Keratinocyte (primary cell): Measurements from ENCODE around the gene AP3B1. TPM values are rescaled to one million over a fixed set of nuclear protein-coding genes. Genes with fewer than 3 reads are reported as not detected.

Experiments
- DNase-seq: peaks from one replicate; pipeline ENCODE4 v3.0.0-alpha.2; 2011; ENCODE audit warnings: low read depth, missing footprints, low spot score
- FAIRE-seq: peaks from 2 replicates; lab custom pipeline; 2011; peaks lifted over from hg19 to GRCh38; lab: Jason Lieb, UNC
- H2AFZ ChIP-seq: 2 replicates; pipeline ENCODE4 v1.6.0; 2012; ENCODE audit warnings: low read length, control low read depth, inconsistent platforms; ENCODE audit not compliant: control insufficient read depth
- H3K27ac ChIP-seq: 2 replicates; pipeline ENCODE4 v1.5.1; 2011; ENCODE audit warnings: low read length; ENCODE audit not compliant: control insufficient read depth, insufficient read depth
- H3K27me3 ChIP-seq: 3 replicates; pipeline ENCODE4 v1.6.0; 2011; ENCODE audit warnings: low read length; ENCODE audit not compliant: control insufficient read depth, insufficient read depth; ENCODE audit errors: extremely low read depth
- H3K36me3 ChIP-seq, 2 experiments: 2 replicates in 1 of 2; 3 replicates in 1 of 2; pipeline ENCODE4 v1.5.1; 2011; ENCODE audit warnings: low read length in 2 of 2, mild to moderate bottlenecking in 1 of 2; ENCODE audit not compliant: control insufficient read depth in 2 of 2, insufficient read depth in 2 of 2; ENCODE audit errors: extremely low read depth in 1 of 2
- H3K4me1 ChIP-seq: 3 replicates; pipeline ENCODE4 v1.5.1; 2011; ENCODE audit warnings: low read length; ENCODE audit not compliant: control insufficient read depth, insufficient read depth; ENCODE audit errors: extremely low read depth
- H3K4me2 ChIP-seq: 3 replicates; pipeline ENCODE4 v1.6.0; 2011; ENCODE audit warnings: low read depth, low read length; ENCODE audit not compliant: control insufficient read depth, insufficient read depth; ENCODE audit errors: extremely low read depth
- H3K4me3 ChIP-seq, 3 experiments: fragments of 200-600 bp in 1 of 3; sonication (generic) in 1 of 3; 2 replicates in 2 of 3; 3 replicates in 1 of 3; pipeline ENCODE4 v1.5.1; 2011 to 2016; ENCODE audit warnings: low read length in 3 of 3, mild to moderate bottlenecking in 3 of 3, control low read depth in 2 of 3, inconsistent platforms in 1 of 3, low read depth in 1 of 3, mixed read lengths in 1 of 3, mixed run types in 1 of 3, moderate library complexity in 1 of 3; ENCODE audit not compliant: control insufficient read depth in 2 of 3, insufficient read depth in 2 of 3; ENCODE audit errors: extremely low read depth in 1 of 3
- H3K79me2 ChIP-seq: 2 replicates; pipeline ENCODE4 v1.6.0; 2012; ENCODE audit warnings: low read length; ENCODE audit not compliant: control insufficient read depth, insufficient read depth
- H3K9ac ChIP-seq: 3 replicates; pipeline ENCODE4 v1.6.0; 2011; ENCODE audit warnings: low read length; ENCODE audit not compliant: control insufficient read depth, insufficient read depth; ENCODE audit errors: extremely low read depth
- H3K9me1 ChIP-seq: 3 replicates; pipeline ENCODE4 v1.6.0; 2011; ENCODE audit warnings: low read length; ENCODE audit not compliant: control insufficient read depth, insufficient read depth; ENCODE audit errors: extremely low read depth
- H3K9me3 ChIP-seq: 2 replicates; pipeline ENCODE4 v1.5.1; 2012; ENCODE audit warnings: low read depth, low read length; ENCODE audit not compliant: control insufficient read depth
- H4K20me1 ChIP-seq: 3 replicates; pipeline ENCODE4 v1.6.0; 2011; ENCODE audit warnings: low read length; ENCODE audit not compliant: control insufficient read depth, insufficient read depth; ENCODE audit errors: extremely low read depth
- EZH2 ChIP-seq: IDR thresholded peaks from one replicate; pipeline ENCODE4 v1.6.1; 2012; ENCODE audit warnings: inconsistent platforms, mild to moderate bottlenecking, low read length, moderate library complexity
- dilution Hi-C: fragments of 300-500 bp; cut with MboI; formaldehyde crosslinking; loops from one replicate; pipeline ENCODE4 v1.7.0; 2020; ENCODE audit warnings: low sequenced_read_pairs; ENCODE audit not compliant: extremely low pct_ligation_motif_present
- polyA plus RNA-seq, 5 experiments: library from polyadenylated mRNA; depleted of rRNA in 3 of 5; stranded (reverse) in 3 of 5; stranded (forward) in 1 of 5; unstranded in 1 of 5; fragments of >200 nt; gene quantifications; 1 replicate in 1 of 5; 2 replicates in 3 of 5; 3 replicates in 1 of 5; pipeline versions ENCODE4 v1.2.1 to v1.2.3, GENCODE V29; 2011 to 2012; ENCODE audit warnings: missing spikeins in 2 of 5, low read depth in 1 of 5, low replicate concordance in 1 of 5
- TF ChIP-seq, protein P1 (sequence below), 3 experiments: IDR thresholded peaks in 1 of 3; conservative IDR thresholded peaks in 1 of 3; optimal IDR thresholded peaks in 1 of 3; 2 replicates in 2 of 3; 3 replicates in 1 of 3; pipeline versions ENCODE3 to v1.5.1; 2011; ENCODE audit warnings: low read length in 3 of 3, mild to moderate bottlenecking in 3 of 3, moderate library complexity in 2 of 3, control low read depth in 1 of 3, inconsistent platforms in 1 of 3; ENCODE audit not compliant: insufficient read depth in 2 of 3; ENCODE audit errors: extremely low read depth in 1 of 3

AP3B1 gene
- polyA plus RNA-seq, 1 donor (not counting 4 experiments of a cell fraction or from before 2014, with no cell fraction given): 65.1 TPM

DNA sequence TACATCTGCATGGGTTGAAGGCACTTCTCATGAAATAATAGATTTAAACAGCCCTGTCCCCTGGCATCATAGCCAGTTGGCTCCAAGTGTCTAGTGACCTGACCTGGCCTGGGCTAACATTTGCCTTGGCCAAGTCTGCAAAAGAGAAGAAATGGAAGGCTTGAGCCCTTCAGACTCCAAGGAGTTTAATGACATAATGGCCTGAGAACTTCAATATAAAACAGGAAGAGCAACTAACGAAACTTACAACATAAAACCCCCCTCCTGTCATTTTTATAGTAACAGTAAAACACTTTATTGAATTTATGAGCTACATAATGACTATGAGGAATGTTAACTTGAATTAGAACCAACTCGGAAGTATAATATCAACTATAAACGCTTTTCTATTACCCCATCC, 299.6 kb downstream of the AP3B1 start:
- Histone ChIP-seq H3K9me1 (no peaks in the 10 kb centered on the region), H3K79me2 (no peaks in the 10 kb centered on the region), H3K36me3 (peaks cover 0 to 2% of the 10 kb centered on the region in 2 experiments), H2AFZ (no peak overlapping the region), H4K20me1 (no peaks in the 10 kb centered on the region), H3K4me2 (no peak overlapping the region), H3K4me1 (no peaks in the 10 kb centered on the region), H3K4me3 (no peak overlapping the region), H3K27ac (no peak overlapping the region), H3K9ac (no peak overlapping the region), H3K9me3 (no peaks in the 10 kb centered on the region), H3K27me3 (no peaks in the 10 kb centered on the region)
- no peak for FAIRE-seq
- no peak for DNase-seq
- dilution Hi-C loops: no loop called here
- TF ChIP-seq, protein P1, sequence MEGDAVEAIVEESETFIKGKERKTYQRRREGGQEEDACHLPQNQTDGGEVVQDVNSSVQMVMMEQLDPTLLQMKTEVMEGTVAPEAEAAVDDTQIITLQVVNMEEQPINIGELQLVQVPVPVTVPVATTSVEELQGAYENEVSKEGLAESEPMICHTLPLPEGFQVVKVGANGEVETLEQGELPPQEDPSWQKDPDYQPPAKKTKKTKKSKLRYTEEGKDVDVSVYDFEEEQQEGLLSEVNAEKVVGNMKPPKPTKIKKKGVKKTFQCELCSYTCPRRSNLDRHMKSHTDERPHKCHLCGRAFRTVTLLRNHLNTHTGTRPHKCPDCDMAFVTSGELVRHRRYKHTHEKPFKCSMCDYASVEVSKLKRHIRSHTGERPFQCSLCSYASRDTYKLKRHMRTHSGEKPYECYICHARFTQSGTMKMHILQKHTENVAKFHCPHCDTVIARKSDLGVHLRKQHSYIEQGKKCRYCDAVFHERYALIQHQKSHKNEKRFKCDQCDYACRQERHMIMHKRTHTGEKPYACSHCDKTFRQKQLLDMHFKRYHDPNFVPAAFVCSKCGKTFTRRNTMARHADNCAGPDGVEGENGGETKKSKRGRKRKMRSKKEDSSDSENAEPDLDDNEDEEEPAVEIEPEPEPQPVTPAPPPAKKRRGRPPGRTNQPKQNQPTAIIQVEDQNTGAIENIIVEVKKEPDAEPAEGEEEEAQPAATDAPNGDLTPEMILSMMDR (optimal IDR thresholded peaks at IDR 0.05 in 1 of 3, IDR thresholded peaks at IDR 0.05 in 1 of 3, conservative IDR thresholded peaks at IDR 0.05 in 1 of 3; ENCODE audit: extremely low read depth in 1 of 3, insufficient read depth in 2 of 3, low read length in 3 of 3): no peak
- TF ChIP-seq EZH2: no peak

DNA sequence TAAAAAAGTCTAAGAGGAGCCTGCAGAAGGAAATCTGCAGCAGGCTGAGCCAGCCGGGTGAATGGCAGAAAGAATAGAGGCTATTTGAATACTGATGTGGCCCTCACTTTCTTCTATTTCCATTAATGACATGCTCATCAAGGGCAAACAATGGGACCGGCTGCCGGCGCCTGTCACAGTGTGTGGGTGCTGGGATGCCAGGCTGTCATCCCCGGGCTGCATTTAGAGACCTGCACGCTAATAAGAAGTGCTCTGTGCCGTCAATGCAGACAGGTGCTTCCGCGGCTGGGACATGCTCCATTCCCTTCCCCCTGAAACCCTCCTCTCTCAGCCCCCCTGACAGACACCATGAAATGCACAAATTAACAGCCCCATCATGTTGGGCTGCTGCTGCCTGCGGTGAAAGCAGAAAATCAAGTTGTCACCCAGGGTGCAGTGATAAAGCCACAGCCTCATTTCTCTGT, 300.6 kb downstream of the AP3B1 start:
- Histone ChIP-seq H3K79me2 (no peaks in the 10 kb centered on the region), H3K4me1 (no peaks in the 10 kb centered on the region), H3K36me3 (peaks cover 0 to 2% of the 10 kb centered on the region in 2 experiments), H4K20me1 (no peaks in the 10 kb centered on the region), H3K9me3 (no peaks in the 10 kb centered on the region), H3K4me3 (no peak overlapping the region), H3K9me1 (no peaks in the 10 kb centered on the region), H3K4me2 (no peak overlapping the region), H3K9ac (no peak overlapping the region), H3K27ac (no peak overlapping the region), H3K27me3 (no peaks in the 10 kb centered on the region), H2AFZ (no peak overlapping the region)
- TF ChIP-seq, protein P1 (optimal IDR thresholded peaks at IDR 0.05 in 1 of 3, IDR thresholded peaks at IDR 0.05 in 1 of 3, conservative IDR thresholded peaks at IDR 0.05 in 1 of 3; ENCODE audit: extremely low read depth in 1 of 3, insufficient read depth in 2 of 3, low read length in 3 of 3): no peak
- no peak for DNase-seq
- dilution Hi-C loops: no loop called here
- no peak for FAIRE-seq
